ENCODE results near the gene NNAT. TPM values are rescaled to one million over a fixed set of nuclear protein-coding genes. Genes with fewer than 3 reads are reported as not detected.

NNAT gene
- total and polyA plus RNA-seq, 2 donors (not counting 3 experiments of a cell fraction or from before 2014, with no cell fraction given) = 2.3 to 32.9 TPM

- dilution Hi-C loops (cut with MboI; ENCODE audit: extremely low pct_ligation_motif_present, low sequenced_read_pairs) (no loop called here), intact Hi-C loops (cut with micrococcal nuclease) (no loop called here)
- TF ChIP-seq MAX (IDR thresholded peaks at IDR 0.05; ENCODE audit: insufficient read depth, insufficient read length) (no peak), CTCF (IDR thresholded peaks at IDR 0.05; ENCODE audit: extremely low read depth in 1 of 2, insufficient read depth in 1 of 2, low read depth in 1 of 2, low read length in 2 of 2) (no peak), MYC (IDR thresholded peaks at IDR 0.05; ENCODE audit: low read depth, low read length) (no peak), GATA2 (IDR thresholded peaks at IDR 0.05; ENCODE audit: insufficient read depth, insufficient read length, low read depth, low read length) (no peak)
- Histone ChIP-seq H2AFZ (ENCODE audit: low read depth, low read length) (no peak overlapping the region), H3K79me2 (ENCODE audit: control insufficient read depth, insufficient read depth, low read length) (no peaks in the 10 kb centered on the region), H3K4me1 (ENCODE audit: control insufficient read depth, extremely low read depth, insufficient read depth, low read length) (no peaks in the 10 kb centered on the region), H3K4me3 (replicated peaks in 1 of 3; ENCODE audit: insufficient read depth in 1 of 3, low read depth in 1 of 3, low read length in 3 of 3) (no peak overlapping the region), H3K9me3 (replicated peaks; ENCODE audit: control insufficient read depth, insufficient read depth, low read length) (no peaks in the 10 kb centered on the region), H3K36me3 (ENCODE audit: control insufficient read depth in 2 of 2, extremely low read depth in 1 of 2, insufficient read depth in 2 of 2, low read length in 2 of 2) (no peaks in the 10 kb centered on the region), H4K20me1 (replicated peaks; ENCODE audit: control insufficient read depth, extremely low read depth, insufficient read depth, low read length) (no peaks in the 10 kb centered on the region), H3K9me1 (replicated peaks; ENCODE audit: control insufficient read depth, extremely low read depth, insufficient read depth, low read length) (no peaks in the 10 kb centered on the region), H3K27me3 (ENCODE audit: control insufficient read depth in 2 of 2, insufficient read depth in 2 of 2, low read length in 2 of 2) (no peaks in the 10 kb centered on the region), H3K27ac (ENCODE audit: insufficient read depth, low read depth, low read length) (no peak overlapping the region), H3K4me2 (ENCODE audit: insufficient read depth, low read length) (no peak overlapping the region), H3K9ac (replicated peaks; ENCODE audit: extremely low read depth, insufficient read depth, low read length) (no peak overlapping the region)
- DNase-seq (ENCODE audit: low read depth, low spot score) = no peak
- ChIA-PET POLR2A (no interaction called here), CTCF (no interaction called here)
- BruUV-seq (replicated peaks) = no TSS peak
- FAIRE-seq = no peak
These were observed 28.9 kb upstream of the NNAT start for GRCh38 chr20:37492096-37492625.

- Histone ChIP-seq H3K27me3 (ENCODE audit: control insufficient read depth in 2 of 2, insufficient read depth in 2 of 2, low read length in 2 of 2) (no peaks in the 10 kb centered on the region), H3K4me3 (replicated peaks in 1 of 3; ENCODE audit: insufficient read depth in 1 of 3, low read depth in 1 of 3, low read length in 3 of 3) (no peak overlapping the region), H3K9ac (replicated peaks; ENCODE audit: extremely low read depth, insufficient read depth, low read length) (no peak overlapping the region), H2AFZ (ENCODE audit: low read depth, low read length) (no peak overlapping the region), H3K27ac (ENCODE audit: insufficient read depth, low read depth, low read length) (no peak overlapping the region), H3K9me1 (replicated peaks; ENCODE audit: control insufficient read depth, extremely low read depth, insufficient read depth, low read length) (no peaks in the 10 kb centered on the region), H3K36me3 (ENCODE audit: control insufficient read depth in 2 of 2, extremely low read depth in 1 of 2, insufficient read depth in 2 of 2, low read length in 2 of 2) (no peaks in the 10 kb centered on the region), H3K79me2 (ENCODE audit: control insufficient read depth, insufficient read depth, low read length) (no peaks in the 10 kb centered on the region), H3K4me1 (ENCODE audit: control insufficient read depth, extremely low read depth, insufficient read depth, low read length) (no peaks in the 10 kb centered on the region), H4K20me1 (replicated peaks; ENCODE audit: control insufficient read depth, extremely low read depth, insufficient read depth, low read length) (no peaks in the 10 kb centered on the region), H3K4me2 (ENCODE audit: insufficient read depth, low read length) (no peak overlapping the region), H3K9me3 (replicated peaks; ENCODE audit: control insufficient read depth, insufficient read depth, low read length) (no peaks in the 10 kb centered on the region)
- FAIRE-seq (no peak), DNase-seq (ENCODE audit: low read depth, low spot score) (no peak)
- ChIA-PET POLR2A (no interaction called here), CTCF (no interaction called here)
- BruUV-seq (replicated peaks) = no TSS peak
- no peak for TF ChIP-seq GATA2 (IDR thresholded peaks at IDR 0.05; ENCODE audit: insufficient read depth, insufficient read length, low read depth, low read length)
- peak; percentile 17 for TF ChIP-seq POLR2A (IDR thresholded peaks at IDR 0.05; ENCODE audit: low read depth, low read length)
- TF ChIP-seq MYC (IDR thresholded peaks at IDR 0.05; ENCODE audit: low read depth, low read length) = no peak
- dilution Hi-C loops (cut with MboI; ENCODE audit: extremely low pct_ligation_motif_present, low sequenced_read_pairs) = no loop called here
- intact Hi-C loops (cut with micrococcal nuclease) = no loop called here
These were observed 28.1 kb upstream of the NNAT start for GRCh38 chr20:37492945-37493344.

Measured in endothelial cell of umbilical vein (primary cell).